ENCODE results near the gene NAE1.

- TF ChIP-seq CTCF (IDR thresholded peaks at IDR 0.05; ENCODE audit: borderline replicate concordance, extremely low read depth, low read length, poor library complexity, severe bottlenecking), result no peak
- no peak for TF ChIP-seq EZH2 (IDR thresholded peaks at IDR 0.05; ENCODE audit: borderline replicate concordance, low read depth, low read length, severe bottlenecking)
These were observed 28.1 kb upstream of the NAE1 start for GRCh38 chr16:66858740-66859396.
